HUES48 (cell line): ENCODE data around the gene MPHOSPH9.
"Not testable (repeated sequence)": the region's sequence is repeated elsewhere in the genome, so short reads cannot be mapped to it uniquely, and the experiment has no call there.

Experiments
- H3K27ac ChIP-seq: one replicate; pipeline ENCODE4 v1.7.0; 2013; ENCODE audit warnings: low read depth, low read length, inconsistent platforms
- H3K27me3 ChIP-seq: 2 replicates; pipeline ENCODE4 v1.6.1; 2013; ENCODE audit warnings: mild to moderate bottlenecking, low read length; ENCODE audit not compliant: control insufficient read depth, insufficient read depth
- H3K36me3 ChIP-seq: 2 replicates; pipeline ENCODE4 v1.6.1; 2013; ENCODE audit warnings: low read length; ENCODE audit not compliant: control insufficient read depth, insufficient read depth
- H3K4me1 ChIP-seq: 2 replicates; pipeline ENCODE4 v1.6.1; 2013; ENCODE audit warnings: mild to moderate bottlenecking, low read length; ENCODE audit not compliant: control insufficient read depth, insufficient read depth
- H3K4me3 ChIP-seq: 2 replicates; pipeline ENCODE4 v1.5.1; 2013; ENCODE audit warnings: mild to moderate bottlenecking, low read depth, low read length
- H3K9ac ChIP-seq: 2 replicates; pipeline ENCODE4 v1.6.1; 2013; ENCODE audit warnings: mild to moderate bottlenecking, low read depth, low read length, moderate library complexity
- H3K9me3 ChIP-seq: 2 replicates; pipeline ENCODE4 v1.6.1; 2013; ENCODE audit warnings: low read length; ENCODE audit not compliant: control insufficient read depth, insufficient read depth

Gene MPHOSPH9

DNA sequence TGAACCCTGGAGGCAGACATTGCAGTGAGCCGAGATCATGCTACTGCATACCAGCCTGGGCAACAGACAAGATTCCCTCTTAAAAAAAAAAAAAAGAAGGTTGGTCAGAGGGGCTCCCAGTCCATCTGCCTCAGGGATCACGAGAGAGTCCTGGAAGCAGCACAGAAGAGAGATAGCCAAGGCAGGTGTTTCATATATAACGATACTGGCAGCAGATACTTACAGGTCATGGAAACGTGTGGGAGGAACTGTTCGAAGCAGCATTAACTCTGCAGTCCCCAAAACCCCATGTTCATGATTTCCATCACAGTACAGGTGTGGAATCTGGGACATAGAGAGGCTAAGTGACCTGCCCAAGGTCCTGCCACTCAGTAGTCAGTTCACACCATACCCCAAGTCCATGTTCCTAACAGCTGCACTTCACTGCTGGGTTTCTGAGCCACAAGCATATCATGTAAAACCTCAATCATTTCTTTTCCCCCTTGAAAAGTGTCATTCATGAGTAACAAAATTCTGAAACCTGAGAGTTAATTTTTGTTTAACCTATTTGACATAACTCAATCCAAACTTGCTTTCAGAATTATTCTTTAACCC lies 22.0 kb upstream of the MPHOSPH9 start:
- Histone ChIP-seq H3K9me3 (no peaks in the 10 kb centered on the region), H3K4me1 (peaks cover 10% of the 10 kb centered on the region; the same call in 1 of the 2 replicates), H3K4me3 (no peak overlapping the region), H3K36me3 (peaks cover 75% of the 10 kb centered on the region), H3K27ac (no peak overlapping the region), H3K9ac (no peak overlapping the region), H3K27me3 (no peaks in the 10 kb centered on the region)

DNA sequence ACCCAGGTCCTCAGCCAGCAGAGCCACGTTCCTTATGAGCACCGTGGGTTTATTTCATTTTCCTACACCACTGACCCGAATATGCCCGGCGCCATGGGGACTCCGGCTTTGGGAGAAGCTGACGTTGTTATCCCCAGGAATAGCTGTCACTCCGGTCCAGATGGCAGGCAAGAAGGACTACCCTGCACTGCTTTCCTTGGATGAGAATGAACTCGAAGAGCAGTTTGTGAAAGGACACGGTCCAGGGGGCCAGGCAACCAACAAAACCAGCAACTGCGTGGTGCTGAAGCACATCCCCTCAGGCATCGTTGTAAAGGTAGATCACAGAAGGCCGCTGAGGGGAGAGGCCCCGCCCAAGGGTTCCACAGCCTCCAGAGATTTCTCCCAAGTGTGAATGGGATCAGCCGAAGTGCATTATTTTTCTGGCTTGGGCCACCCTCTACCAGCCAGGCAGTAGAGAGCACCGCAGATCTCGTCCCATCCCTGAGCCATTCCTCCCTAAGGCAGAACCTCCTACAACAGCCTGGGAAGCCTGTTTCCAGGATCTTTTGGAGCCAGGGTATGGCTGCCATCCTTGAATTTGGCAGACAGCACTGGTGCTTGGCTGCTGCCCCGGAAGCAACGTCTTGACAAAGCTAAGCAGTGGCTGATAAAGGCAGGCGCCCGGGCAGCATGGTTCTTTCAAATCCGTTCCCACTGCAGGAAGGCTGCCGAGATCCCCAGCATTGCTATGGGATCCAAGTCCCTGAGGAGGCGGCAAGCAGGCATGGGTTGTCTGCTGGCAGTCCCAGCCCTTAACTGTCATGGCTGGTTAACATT lies 20.9 kb upstream of the MPHOSPH9 start:
- Histone ChIP-seq H3K4me3 (no peak overlapping the region), H3K36me3 (peaks cover 64% of the 10 kb centered on the region), H3K9me3 (no peaks in the 10 kb centered on the region), H3K27me3 (no peaks in the 10 kb centered on the region), H3K27ac (no peak overlapping the region), H3K4me1 (peaks cover 10% of the 10 kb centered on the region; the same call in 1 of the 2 replicates), H3K9ac (no peak overlapping the region)

DNA sequence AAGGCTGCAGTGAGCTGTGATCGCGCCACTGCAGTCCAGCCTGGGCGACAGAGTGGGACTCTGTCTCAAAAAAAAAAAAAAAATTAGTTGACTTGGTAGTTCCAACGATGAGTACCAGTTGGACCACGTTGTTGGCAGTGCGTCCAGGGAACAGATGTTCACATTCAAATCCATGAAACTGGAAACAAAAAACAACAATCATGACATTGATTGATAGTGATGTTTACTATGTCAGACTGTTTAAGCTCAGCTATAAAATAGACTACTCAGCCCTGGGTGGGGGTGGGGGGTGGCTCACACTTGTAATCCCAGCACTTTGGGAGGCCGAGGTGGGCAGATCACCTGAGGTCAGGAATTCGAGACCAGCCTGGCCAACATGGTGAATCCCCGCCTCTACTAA lies 19.4 kb upstream of the MPHOSPH9 start:
- not testable (repeated sequence) for H3K4me3 ChIP-seq, H3K4me1 ChIP-seq, H3K9ac ChIP-seq, H3K27ac ChIP-seq, H3K9me3 ChIP-seq, H3K27me3 ChIP-seq
- peaks cover 54% of the 10 kb centered on the region for H3K36me3 ChIP-seq

GRCh38 chr12:123251403-123252076 lies 18.6 kb upstream of the MPHOSPH9 start:
- Histone ChIP-seq H3K9me3 (peaks cover 3% of the 10 kb centered on the region; the same call in 1 of the 2 replicates), H3K27ac (peak overlapping the region; percentile 40), H3K27me3 (no peaks in the 10 kb centered on the region), H3K9ac (no peak overlapping the region), H3K4me1 (peaks cover 10% of the 10 kb centered on the region; the same call in 1 of the 2 replicates), H3K36me3 (peaks cover 49% of the 10 kb centered on the region), H3K4me3 (no peak overlapping the region)

- Histone ChIP-seq H3K4me1 (peaks cover 10% of the 10 kb centered on the region; the same call in 1 of the 2 replicates), H3K27ac (peak overlapping the region; percentile 40), H3K9ac (no peak overlapping the region), H3K9me3 (peaks cover 3% of the 10 kb centered on the region; the same call in 1 of the 2 replicates), H3K4me3 (no peak overlapping the region), H3K36me3 (peaks cover 43% of the 10 kb centered on the region), H3K27me3 (no peaks in the 10 kb centered on the region)
Measured at GRCh38 chr12:123250471-123251383, 17.8 kb upstream of the MPHOSPH9 start.

DNA sequence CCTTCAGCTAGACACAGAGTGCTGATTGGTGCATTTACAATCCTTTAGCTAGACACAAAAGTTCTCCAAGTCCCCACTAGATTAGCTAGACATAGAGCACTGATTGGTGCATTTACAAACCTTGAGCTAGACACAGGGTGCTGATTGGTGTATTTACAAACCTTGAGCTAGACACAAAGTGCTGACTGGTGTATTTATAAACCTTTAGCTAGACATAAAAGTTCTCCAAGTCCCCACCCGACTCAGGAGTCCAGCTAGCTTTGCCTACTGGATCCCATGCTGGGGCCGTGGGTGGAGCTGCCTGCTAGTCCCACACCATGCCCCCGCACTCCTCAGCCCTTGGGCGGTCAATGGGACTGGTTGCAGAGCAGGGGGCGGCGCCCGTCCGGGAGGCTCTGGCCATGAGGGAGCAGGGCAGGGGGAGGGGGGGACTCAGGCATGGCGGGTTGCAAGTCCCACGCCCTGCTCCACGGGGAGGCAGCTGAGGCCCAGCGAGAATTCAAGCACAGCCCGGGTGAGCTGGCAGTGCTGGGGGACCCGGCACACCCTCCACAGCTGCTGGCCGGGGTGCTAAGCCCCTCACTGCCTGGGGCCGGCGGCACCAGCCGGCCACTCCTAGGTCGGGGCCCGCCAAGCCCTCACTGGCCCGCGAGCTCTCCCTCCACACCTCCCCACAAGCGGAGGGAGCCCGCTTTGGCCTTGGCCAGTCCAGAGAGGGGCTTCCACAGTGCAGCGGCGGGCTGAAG lies 16.2 kb upstream of the MPHOSPH9 start:
- not testable (repeated sequence) for H3K9me3 ChIP-seq, H3K4me1 ChIP-seq, H3K27me3 ChIP-seq, H3K4me3 ChIP-seq, H3K27ac ChIP-seq, H3K9ac ChIP-seq
- peaks cover 30% of the 10 kb centered on the region for H3K36me3 ChIP-seq

DNA sequence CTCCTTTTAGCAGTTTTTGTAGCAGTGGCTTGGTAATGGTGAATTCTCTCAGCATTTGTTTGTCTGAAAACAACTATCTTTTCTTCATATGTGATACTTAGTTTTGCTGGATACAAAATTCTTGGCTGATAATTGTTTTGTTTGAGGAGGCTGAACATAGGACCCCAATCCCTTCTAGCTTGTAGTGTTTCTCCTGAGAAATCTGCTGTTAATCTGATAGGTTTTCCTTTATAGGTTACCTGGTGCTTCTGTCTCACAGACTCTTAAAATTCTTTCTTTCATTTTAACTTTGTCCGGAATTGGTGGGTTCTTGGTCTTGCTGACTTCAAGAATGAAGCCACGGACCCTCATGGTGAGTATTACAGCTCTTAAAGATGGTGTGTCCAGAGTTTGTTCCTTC lies 15.2 kb upstream of the MPHOSPH9 start:
- H3K4me1 ChIP-seq, H3K4me3 ChIP-seq, H3K27ac ChIP-seq, H3K9ac ChIP-seq, H3K27me3 ChIP-seq, H3K9me3 ChIP-seq: not testable (repeated sequence)
- peaks cover 20% of the 10 kb centered on the region for H3K36me3 ChIP-seq

DNA sequence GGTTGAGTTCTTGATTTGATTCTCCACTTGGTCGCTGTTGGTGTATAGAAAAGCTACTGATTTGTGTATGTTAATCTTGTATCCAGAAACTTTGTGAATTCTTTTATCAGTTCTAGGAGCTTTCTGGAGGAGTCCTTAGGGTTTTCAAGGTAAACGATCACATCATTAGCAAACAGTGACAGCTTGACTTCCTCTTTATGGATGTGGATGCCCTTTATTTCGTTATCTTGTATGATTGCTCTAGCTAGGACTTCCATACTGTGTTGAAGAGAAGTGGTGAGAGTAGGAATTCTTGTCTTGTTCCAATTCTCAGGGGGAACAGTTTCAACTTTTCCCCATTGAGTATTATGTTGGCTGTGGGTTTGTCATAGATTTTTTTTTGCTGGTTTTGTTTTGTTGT lies 12.7 kb upstream of the MPHOSPH9 start:
- peaks cover 3% of the 10 kb centered on the region; the same call in 1 of the 2 replicates for H3K9me3 ChIP-seq
- no peak overlapping the region for H3K27ac ChIP-seq
- peaks cover 1% of the 10 kb centered on the region; the same call in 1 of the 2 replicates for H3K4me1 ChIP-seq
- H3K36me3 ChIP-seq: peaks cover 13% of the 10 kb centered on the region
- H3K4me3 ChIP-seq: no peak overlapping the region
- no peak overlapping the region for H3K9ac ChIP-seq
- no peaks in the 10 kb centered on the region for H3K27me3 ChIP-seq

GRCh38 chr12:123243671-123244262 lies 10.8 kb upstream of the MPHOSPH9 start:
- Histone ChIP-seq H3K27me3 (no peaks in the 10 kb centered on the region), H3K27ac (no peak overlapping the region), H3K4me3 (no peak overlapping the region), H3K9me3 (peaks cover 3% of the 10 kb centered on the region; the same call in 1 of the 2 replicates), H3K36me3 (peaks cover 14% of the 10 kb centered on the region), H3K9ac (no peak overlapping the region), H3K4me1 (no peaks in the 10 kb centered on the region)
